ENCODE results near the gene ATAD3B.
"Not testable (repeated sequence)": the region's sequence is repeated elsewhere in the genome, so short reads cannot be mapped to it uniquely, and the experiment has no call there.

- not testable (repeated sequence) for TF ChIP-seq POLR2AphosphoS5 (IDR thresholded peaks at IDR 0.05; ENCODE audit: borderline replicate concordance, low read depth, low read length); EZH2 (IDR thresholded peaks at IDR 0.05); FOXP2 (optimal IDR thresholded peaks at IDR 0.05; ENCODE audit: control extremely low read depth, extremely low read length, insufficient read depth)
These were observed 12.4 kb upstream of the ATAD3B start for GRCh38 chr1:1459156-1459555.
